ENCODE data around the gene PACS2.

PACS2 gene

DNA sequence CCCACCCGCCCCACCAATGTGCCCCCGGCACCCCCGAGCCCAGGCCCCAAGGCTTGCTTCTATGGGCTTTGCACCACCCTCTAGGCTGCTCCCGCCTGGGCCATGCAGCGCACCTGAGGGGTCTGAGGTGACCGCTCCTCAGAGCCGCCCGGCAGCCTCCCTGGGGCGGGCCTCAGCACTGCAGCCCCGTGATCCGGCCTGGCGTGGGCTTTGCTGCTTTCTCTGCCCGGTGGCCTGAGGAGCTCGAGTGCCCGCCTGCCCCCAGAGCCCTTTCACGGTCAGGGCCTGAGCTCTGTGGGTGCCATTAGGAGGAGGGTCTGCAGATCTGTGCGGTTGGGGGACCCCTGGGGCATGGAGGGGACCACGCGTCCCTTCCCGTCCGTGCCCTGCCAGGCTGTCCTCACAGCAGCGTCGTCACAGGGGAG is 111.3 kb downstream of the PACS2 start:
- no peak for DNase-seq

DNA sequence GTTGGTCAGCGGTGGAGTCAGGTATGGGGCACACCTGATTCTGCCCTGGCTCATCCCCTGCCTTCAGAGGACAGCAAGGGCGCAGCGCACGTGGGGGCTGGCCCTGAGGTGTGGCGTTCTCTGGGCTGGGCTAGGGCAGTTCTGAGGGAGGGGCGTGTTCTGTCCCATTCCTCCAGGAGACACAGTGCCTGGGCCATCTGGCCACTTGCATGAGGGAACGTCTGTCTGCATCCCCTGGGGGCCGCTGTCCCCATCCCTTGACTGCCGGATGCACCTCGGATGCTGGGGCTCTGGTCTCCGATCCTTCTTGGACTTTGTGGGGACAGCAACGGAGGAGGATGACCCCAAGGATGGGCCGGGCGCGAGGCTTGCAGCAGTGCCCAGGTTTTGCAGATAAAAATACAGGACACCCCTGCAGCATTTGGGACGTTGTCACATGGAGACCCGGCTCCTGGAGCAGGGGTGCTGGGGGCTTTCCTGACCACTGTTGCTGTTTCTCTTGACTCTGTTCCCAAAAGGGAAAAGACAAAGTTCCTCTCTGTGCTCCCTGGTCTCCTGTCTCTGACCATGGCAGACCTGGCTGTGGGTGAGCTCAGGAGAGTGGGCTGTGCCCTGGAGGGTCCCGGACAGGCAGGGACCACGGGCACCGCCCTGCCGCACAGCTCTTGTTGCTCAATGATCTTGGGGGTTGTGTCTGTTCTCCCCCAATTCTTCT is 112.0 kb downstream of the PACS2 start:
- no peak for DNase-seq

DNA sequence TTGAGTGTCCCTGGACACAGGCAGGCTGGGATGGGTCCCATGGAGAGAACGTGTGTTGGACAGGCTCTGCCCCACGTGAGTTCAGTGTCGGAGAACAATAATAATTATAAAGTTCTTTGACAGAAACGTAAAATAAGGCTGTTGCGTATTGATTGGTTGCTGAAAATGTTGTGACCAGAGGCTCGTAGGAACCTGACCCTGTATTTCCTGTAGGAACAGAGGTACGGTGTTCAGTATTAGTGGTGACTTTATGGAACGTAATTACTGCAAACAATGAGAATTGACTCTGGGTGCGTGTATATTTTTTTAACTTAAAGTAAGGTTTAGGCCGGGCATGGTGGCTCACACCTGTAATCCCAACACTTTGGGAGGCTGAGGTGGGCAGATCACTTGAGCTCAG is 112.9 kb downstream of the PACS2 start:
- DNase-seq = no peak

- DNase-seq = no peak
Measured at GRCh38 chr14:105427936-105428485, 113.5 kb downstream of the PACS2 start.

DNA sequence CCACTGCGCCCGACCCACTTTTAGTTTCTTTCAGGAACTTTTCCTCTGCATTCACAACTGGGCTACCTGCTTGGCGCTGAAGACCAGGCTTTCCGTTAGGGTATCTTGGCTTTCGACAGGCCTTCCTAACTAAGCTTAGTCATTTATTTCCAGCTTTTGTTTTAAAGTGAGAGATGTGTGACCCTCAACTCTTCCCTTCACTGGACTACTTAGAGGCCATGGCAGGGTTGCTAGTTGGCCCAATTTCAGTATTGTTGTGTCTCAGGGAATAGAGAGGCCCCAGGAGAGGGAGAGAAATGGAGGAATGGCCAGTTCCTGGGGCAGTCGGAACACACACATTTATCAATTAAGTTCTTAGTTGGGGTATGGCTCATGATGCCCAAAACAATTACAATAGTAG is 115.5 kb downstream of the PACS2 start:
- DNase-seq = no peak

DNA sequence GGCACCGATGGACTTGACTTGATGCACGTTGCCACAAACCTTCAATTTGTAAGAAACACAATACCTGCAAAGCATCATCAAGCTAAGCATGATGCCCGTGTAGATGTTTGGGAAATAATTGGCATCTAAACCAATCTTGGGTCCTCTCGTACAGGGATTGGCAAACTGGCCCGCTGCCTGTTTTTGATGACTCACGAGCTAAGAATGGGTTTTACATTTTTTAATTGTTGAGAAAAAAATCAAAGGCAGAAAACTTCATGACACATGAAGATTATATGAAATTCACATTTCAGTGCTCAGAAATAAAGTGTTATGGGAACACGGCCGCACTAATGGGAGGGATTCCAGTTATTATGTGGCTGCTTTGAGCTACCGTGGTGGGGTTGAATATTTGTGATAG is 116.0 kb downstream of the PACS2 start:
- no peak for DNase-seq

DNA sequence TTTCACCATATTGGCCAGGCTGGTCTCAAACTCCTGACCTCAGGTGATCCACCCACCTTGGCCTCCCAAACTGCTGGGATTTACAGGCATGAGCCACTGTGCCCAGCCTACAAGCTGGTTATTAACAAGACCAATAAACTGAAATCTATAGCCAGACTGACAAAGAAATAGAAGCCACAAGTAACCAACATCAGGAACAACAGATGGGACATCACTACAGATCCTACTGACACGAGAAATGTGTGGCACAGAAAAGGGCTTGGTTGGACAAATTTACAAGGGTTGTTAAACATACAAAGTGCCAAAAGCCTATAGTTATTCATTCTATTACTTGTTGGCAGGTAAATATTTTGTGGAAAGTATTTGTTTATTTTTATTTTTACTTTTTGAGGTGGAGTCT is 116.7 kb downstream of the PACS2 start:
- DNase-seq = no peak

DNA sequence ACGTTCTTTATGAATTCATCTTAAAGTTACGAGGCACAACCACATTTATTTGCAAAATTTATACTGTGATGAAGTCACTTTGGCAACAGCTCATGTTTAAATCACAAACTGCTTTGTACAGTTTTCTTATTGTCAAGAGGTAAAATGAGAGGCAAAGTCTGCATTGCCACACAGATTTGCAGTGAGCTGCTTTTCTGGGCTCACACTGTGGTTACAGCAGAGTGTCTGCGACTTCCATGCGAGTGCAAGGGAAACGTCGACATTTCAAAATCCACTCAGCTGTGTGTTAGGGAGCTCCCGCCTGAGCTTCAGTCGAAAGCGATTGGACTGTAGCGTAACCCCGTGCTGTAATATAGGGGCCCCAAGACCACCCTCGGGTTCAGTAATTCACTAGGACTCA is 118.1 kb downstream of the PACS2 start:
- DNase-seq = no peak

DNA sequence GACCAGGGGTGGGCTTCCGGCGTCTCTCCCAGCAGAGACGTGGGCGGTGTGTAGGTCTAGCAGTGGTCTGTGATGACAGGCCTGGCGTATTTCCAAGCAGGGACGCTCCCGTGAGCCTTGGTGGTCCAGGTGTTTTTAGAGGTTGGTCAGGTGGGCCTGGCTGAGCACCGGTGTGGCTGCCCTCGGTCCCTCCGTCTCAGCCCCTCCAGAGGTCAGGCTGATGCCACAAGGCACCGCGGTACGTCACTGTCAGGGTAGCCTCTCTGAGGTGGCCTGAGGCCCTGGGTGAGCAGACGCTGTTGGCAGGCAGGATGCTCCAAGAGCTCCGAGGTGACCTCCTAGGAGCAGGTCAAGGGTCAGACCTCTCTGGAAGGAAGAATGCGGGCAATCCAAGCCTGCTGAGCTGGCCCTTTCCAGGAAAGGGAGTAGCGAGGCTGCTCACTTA is 118.6 kb downstream of the PACS2 start:
- DNase-seq = no peak

- DNase-seq = no peak
Measured at GRCh38 chr14:105436402-105436801, 121.9 kb downstream of the PACS2 start.

DNA sequence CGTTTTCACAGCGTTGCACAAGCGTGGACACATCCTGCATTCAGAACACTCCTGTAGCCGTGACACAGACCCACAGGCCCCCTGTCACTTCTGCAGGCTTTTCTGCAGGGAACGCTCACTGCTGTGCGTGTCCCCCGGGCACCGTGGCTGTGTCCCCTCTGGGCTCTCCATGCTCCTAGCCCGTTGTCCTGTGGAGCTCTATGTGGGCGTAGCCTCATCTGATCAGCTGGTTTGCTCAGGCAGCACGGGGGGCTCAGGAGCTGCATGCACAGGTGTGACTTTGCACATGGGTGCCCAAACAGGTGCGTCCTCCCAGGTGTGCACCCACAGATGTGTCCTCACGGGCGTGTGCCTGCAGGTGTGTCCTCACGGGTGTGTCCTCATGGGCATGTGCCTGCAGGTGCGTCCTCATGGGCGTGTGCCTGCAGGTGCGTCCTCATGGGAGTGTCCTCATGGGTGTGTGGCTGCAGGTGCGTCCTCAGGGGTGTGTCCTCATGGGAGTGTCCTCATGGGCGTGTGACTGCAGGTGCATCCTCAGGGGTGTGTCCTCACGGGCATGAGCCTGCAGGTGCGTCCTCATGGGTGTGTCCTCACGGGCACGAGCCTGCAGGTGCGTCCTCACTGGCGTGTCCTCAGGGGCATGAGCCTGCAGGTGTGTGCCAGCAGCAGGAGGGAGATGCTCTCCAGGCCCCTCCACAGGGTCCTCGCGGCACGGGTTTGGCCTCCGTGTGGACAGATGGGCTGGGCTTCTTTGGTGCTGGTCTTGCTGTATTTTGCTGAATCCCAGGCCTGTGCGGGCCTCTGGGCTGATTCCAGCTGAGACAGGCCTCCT is 122.6 kb downstream of the PACS2 start:
- DNase-seq = no peak

DNA sequence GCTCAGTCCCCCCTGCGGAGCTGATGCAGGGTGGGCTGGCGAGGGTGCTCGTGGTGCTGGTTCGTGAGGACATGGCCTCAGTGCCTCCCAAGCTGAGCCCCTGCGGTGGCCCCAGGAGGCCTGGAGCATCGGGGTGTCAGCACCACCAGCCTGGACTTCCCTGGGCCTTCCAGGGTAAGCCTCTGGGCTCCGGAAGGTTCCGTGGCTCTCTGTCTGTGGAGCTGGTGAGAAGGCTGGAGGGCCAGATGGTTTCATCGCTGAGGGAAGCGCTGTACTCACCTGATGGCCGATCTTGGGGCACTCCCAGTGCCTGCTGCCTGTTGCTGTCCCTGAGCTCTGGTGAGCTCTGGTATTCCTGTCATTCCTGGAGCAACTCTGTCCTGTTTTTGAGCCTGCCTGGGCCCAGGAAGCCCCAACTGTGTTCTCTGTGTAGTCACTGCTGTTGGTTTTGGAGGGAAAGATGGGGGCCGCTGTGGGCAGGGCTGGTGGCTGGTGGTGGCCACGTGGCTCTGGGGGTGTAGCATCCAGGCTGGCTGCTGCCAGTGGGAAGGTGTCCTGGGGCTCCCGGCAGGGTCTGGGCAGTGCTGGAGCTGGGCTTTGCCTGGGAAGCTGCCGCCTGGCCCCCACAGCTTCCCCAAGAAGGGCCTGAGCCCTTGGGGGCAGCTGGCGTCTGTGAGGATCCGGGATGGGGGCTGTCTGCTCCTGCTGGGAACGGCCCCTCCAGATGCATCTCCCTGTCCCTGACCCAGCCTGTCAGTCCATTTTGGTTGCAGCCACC is 123.4 kb downstream of the PACS2 start:
- no peak for DNase-seq

DNA sequence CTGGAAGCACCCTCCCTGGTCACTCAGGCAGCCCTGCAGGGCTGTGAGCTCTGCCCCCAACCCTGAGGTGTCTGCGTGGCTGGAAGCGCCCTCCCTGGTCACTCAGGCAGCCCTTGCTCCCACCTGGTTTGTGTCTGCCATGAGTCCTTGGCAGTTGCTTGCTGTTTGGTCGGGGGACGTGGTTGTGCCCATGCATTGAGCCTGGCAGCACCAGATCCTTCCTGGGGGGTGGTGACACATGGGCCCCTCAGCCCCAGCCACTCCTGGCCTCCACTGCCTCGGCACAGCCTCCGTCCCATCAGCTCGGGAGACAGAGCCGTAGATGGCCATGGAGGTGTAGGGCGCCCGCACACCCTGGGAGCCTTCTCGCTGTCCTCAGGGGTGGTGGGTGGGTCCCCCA is 124.6 kb downstream of the PACS2 start:
- no peak for DNase-seq

DNA sequence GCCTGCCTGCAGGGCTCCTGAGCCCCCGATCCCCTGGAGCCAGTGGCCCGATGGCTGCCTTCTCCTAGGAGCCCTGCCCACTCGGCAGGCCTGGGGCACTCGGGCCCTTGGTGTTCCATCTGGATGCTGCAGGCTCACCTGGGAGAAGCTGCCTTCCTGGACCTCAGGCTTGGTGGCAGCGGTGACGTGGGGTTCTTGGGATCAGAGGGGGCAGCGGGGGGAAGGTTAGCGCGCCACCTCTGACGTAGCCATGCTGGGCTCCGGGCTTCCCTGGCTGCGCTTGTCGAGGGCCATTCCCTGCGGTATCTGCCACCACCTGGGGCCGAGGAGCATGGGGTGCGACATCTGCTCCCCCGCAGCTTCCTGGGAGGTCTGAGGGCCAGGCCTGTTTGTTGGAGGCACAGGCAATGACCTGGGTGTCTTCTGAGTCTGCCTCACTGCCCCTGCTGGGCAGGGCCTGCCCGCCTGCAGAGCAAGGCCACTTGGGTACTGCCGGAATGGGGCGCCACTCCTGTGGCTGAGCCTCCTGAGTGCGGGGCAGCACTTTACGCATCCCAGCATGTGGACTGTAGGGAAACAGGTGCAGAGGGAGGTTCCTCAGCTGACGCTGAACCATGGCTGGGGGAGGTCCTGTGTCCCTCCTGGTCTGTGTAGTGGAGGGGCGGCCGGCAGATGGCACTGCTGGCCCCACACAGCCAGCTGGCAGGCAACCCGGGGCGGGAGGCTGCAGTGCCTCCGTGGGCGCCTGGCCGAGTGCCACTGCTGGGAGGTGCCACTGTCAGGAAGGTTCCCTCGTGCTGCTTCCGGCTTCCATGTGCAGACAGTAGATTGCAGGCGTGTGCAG is 125.4 kb downstream of the PACS2 start:
- no peak for DNase-seq

- DNase-seq = no peak
Measured at GRCh38 chr14:105440554-105440900, 126.0 kb downstream of the PACS2 start.

DNA sequence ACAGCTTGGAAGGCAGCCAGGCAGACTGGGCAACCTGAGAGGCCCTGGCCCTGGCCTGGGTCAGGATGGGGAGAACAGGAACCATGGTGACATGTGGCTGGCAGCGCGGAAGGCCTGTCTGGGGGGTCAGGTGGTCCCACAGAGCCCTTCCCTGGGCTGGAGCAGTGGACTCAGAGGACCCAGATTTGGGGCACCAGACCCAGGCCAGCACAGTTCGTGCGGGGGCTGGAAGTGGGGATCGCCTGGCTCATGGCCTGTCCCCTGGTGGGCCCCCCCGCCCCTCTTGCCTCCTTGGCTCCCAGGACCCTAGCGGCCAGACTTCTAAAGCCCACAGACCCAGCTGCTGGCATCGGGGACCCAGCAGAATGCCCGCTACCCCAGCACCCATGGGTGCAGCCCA is 126.4 kb downstream of the PACS2 start:
- no peak for DNase-seq

- DNase-seq = no peak
Measured at GRCh38 chr14:105442125-105442524, 127.6 kb downstream of the PACS2 start.

DNA sequence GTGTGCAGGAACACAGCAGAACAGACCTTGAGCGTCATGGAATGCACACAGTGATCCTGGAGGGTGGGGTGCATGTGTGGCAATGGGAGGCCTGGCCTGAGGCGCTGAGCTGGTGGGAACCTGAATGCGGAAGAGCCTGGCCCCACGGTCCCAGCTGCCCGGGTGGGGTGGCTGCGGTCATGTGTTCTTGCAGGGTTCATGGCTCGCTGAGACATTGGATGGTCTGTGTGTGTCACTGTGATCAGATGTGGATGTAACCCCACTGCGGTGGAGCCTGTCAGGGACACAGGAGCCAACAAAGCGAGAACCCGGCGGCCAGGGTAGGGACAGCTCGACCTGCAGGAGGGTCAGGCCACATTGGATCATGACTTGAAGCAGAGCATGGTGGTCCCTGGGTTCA is 128.3 kb downstream of the PACS2 start:
- DNase-seq = no peak

GRCh38 chr14:105444859-105445258 is 130.3 kb downstream of the PACS2 start:
- no peak for DNase-seq

DNA sequence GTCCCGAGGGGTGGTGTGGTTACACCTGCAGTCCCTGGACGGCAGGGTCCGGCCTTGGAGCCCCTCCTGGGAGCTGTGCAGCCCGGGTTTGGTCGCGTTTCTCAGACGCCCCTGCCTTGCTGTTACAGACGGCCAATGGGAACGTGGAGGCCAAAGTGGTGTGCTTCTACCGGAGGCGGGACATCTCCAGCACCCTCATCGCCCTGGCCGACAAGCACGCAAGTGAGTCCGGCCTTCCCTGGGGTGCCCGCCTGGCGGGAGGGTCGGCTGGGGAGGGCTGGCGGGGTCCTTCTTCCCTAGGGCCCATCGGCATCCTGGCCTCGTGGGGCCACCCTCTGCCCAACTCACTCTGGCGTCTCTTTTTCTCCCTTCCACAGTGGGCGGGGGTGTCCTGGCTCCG is 130.7 kb downstream of the PACS2 start:
- no peak for DNase-seq

GRCh38 chr14:105445901-105446845 is 131.6 kb downstream of the PACS2 start:
- DNase-seq = no peak
